Lung (tissue), 12 donors: ENCODE data around the gene EFNA5. TPM values are rescaled to one million over a fixed set of nuclear protein-coding genes. Genes with fewer than 3 reads are reported as not detected.

Experiments
- ATAC-seq: fragments of 200-7000 bp; cut with Tn5 transposase; one replicate; pipeline ENCODE4 v1.9.1; 2020; ENCODE audit warnings: moderate number of reproducible peaks; ENCODE audit not compliant: insufficient read depth, low FRiP score
- DNase-seq, 3 donors: peaks; one replicate each; pipeline ENCODE4 v3.0.0-alpha.2; 2013 to 2017
- H3K27ac ChIP-seq, 2 donors: one replicate each; pipeline ENCODE4 v1.5.1; 2013; ENCODE audit warnings: mild to moderate bottlenecking in 2 of 2, moderate library complexity in 2 of 2, control low read depth in 1 of 2, inconsistent platforms in 1 of 2, low read depth in 1 of 2, low read length in 1 of 2
- H3K27me3 ChIP-seq, 3 donors: one replicate each; pipeline ENCODE4 v1.5.1; 2013; ENCODE audit warnings: low read length in 2 of 3; ENCODE audit not compliant: control insufficient read depth in 3 of 3, insufficient read depth in 3 of 3
- H3K36me3 ChIP-seq, 4 donors: one replicate each; pipeline ENCODE4 v1.5.1; 2013; ENCODE audit warnings: low read length in 4 of 4, mild to moderate bottlenecking in 1 of 4, moderate library complexity in 1 of 4; ENCODE audit not compliant: control insufficient read depth in 4 of 4, insufficient read depth in 4 of 4
- H3K4me1 ChIP-seq, 5 donors: one replicate each; pipeline ENCODE4 v1.5.1; 2013; ENCODE audit warnings: low read length in 5 of 5, mild to moderate bottlenecking in 2 of 5, moderate library complexity in 1 of 5; ENCODE audit not compliant: control insufficient read depth in 5 of 5, insufficient read depth in 5 of 5
- H3K4me3 ChIP-seq: one replicate; pipeline ENCODE4 v1.5.1; 2013; ENCODE audit warnings: mild to moderate bottlenecking, control low read depth, moderate library complexity
- H3K9ac ChIP-seq, 2 donors: one replicate each; pipeline ENCODE4 v1.5.1; 2013; ENCODE audit warnings: low read length in 2 of 2, control low read depth in 1 of 2; ENCODE audit not compliant: insufficient read depth in 1 of 2
- H3K9me3 ChIP-seq, 4 donors: one replicate each; pipeline ENCODE4 v1.5.1; 2013; ENCODE audit warnings: low read length in 3 of 4, mild to moderate bottlenecking in 1 of 4, moderate library complexity in 1 of 4; ENCODE audit not compliant: control insufficient read depth in 4 of 4, insufficient read depth in 3 of 4
- CTCF ChIP-seq: IDR thresholded peaks from 2 replicates; pipeline ENCODE4 v1.5.1; 2012; ENCODE audit warnings: mild to moderate bottlenecking; ENCODE audit errors: control extremely low read depth, extremely low read depth
- WGBS, 2 donors: extraction: QIAGEN DNeasy Blood & Tissue Kit; methylation state at CpG; one replicate each; pipeline ENCODE4 v1.1.7; 2013; 5-methylcytosine and 5-hydroxymethylcytosine counted together
- polyA plus RNA-seq, 2 donors: library from polyadenylated mRNA; stranded (reverse); fragments of 200-250 nt; gene quantifications; one replicate each; pipeline ENCODE4 v1.2.1, GENCODE V29; 2013
- total RNA-seq, 2 donors: library from RNA; depleted of rRNA in 1 of 2; stranded (reverse); fragments of >200 nt in 1 of 2; gene quantifications; one replicate each; pipeline ENCODE4 v1.2.1, GENCODE V29; 2014 to 2021
- donor health status: control.
- donor health status: control.
- donor health status: Bipolar disorder and iron deficiency.
- donor health status: healthy.
- donor health status: DM: yes; HTN: yes; CAD: no.

The EFNA5 gene
- total and polyA plus RNA-seq, 4 donors = 2.1 to 18.4 (median 7.8) TPM

GRCh38 chr5:107675201-107675600, 4.5 kb upstream of the EFNA5 start:
- no peak for DNase-seq
- no peak for TF ChIP-seq CTCF
- no peak overlapping the region for H3K27ac ChIP-seq
- no peak overlapping the region for H3K9ac ChIP-seq
- H3K27me3 ChIP-seq = peaks cover 0 to 3% (median 2%) of the 10 kb centered on the region in 3 donors
- peaks cover 0 to 7% (median 0%) of the 10 kb centered on the region in 5 donors for H3K4me1 ChIP-seq
- WGBS, 2 donors = 69 to 71% methylated on average over 9 of the region's 9 CpGs
- no peaks in the 10 kb centered on the region for H3K36me3 ChIP-seq
- no peak overlapping the region for H3K4me3 ChIP-seq
- ATAC-seq = no peak
- no peaks in the 10 kb centered on the region for H3K9me3 ChIP-seq

GRCh38 chr5:107674655-107675054, 3.9 kb upstream of the EFNA5 start:
- peaks cover 0 to 10% (median 0%) of the 10 kb centered on the region in 5 donors for H3K4me1 ChIP-seq
- H3K36me3 ChIP-seq = no peaks in the 10 kb centered on the region
- no peak for ATAC-seq
- DNase-seq = no peak
- no peak overlapping the region for H3K9ac ChIP-seq
- H3K4me3 ChIP-seq = no peak overlapping the region
- H3K9me3 ChIP-seq = no peaks in the 10 kb centered on the region
- H3K27ac ChIP-seq = no peak overlapping the region
- TF ChIP-seq CTCF = no peak
- WGBS, 2 donors = 83 to 89% methylated on average over 4 of the region's 4 CpGs
- H3K27me3 ChIP-seq = peaks cover 0 to 6% (median 3%) of the 10 kb centered on the region in 3 donors

GRCh38 chr5:107673368-107674136, 2.8 kb upstream of the EFNA5 start:
- WGBS, 2 donors = 2% methylated on average over 32 of the region's 32 CpGs
- H3K27ac ChIP-seq = peak overlapping the region; percentile 55 to 80
- ATAC-seq = peak; percentile 62
- no peaks in the 10 kb centered on the region for H3K36me3 ChIP-seq
- no peaks in the 10 kb centered on the region for H3K9me3 ChIP-seq
- H3K9ac ChIP-seq = peak overlapping the region in 1 of 2 donors; percentile 87
- no peak overlapping the region for H3K4me3 ChIP-seq
- H3K4me1 ChIP-seq = peaks cover 0 to 15% (median 0%) of the 10 kb centered on the region in 5 donors
- peak; percentile 72 for TF ChIP-seq CTCF
- DNase-seq = peak; percentile 91 to 94 (median 93)
- H3K27me3 ChIP-seq = peaks cover 0 to 6% (median 3%) of the 10 kb centered on the region in 3 donors

- ATAC-seq = no peak
- DNase-seq = peak in 2 of 3 donors; percentile 59 to 65
- peak overlapping the region; percentile 12 for H3K4me3 ChIP-seq
- H3K27ac ChIP-seq = peak overlapping the region; percentile 55 to 80
- TF ChIP-seq CTCF = no peak
- no peaks in the 10 kb centered on the region for H3K9me3 ChIP-seq
- peaks cover 0 to 15% (median 0%) of the 10 kb centered on the region in 5 donors for H3K4me1 ChIP-seq
- H3K27me3 ChIP-seq = peaks cover 0 to 6% (median 3%) of the 10 kb centered on the region in 3 donors
- WGBS, 2 donors = 1% methylated on average over 11 of the region's 11 CpGs
- no peaks in the 10 kb centered on the region for H3K36me3 ChIP-seq
- peak overlapping the region in 1 of 2 donors; percentile 87 for H3K9ac ChIP-seq
Observed at GRCh38 chr5:107673039-107673367, 2.3 kb upstream of the EFNA5 start.
